Panc1 (cell line): ENCODE data around the gene ADAD1.

Experiments used
- POLR2AphosphoS5 ChIP-seq: IDR thresholded peaks from 2 replicates; pipeline ENCODE4 v1.6.1; 2012; ENCODE audit warnings: mild to moderate bottlenecking, low read depth, low read length, moderate library complexity
- SIN3A ChIP-seq: IDR thresholded peaks from 2 replicates; pipeline ENCODE4 v1.6.1; 2012; ENCODE audit warnings: low read depth, mild to moderate bottlenecking, low read length, moderate library complexity, borderline replicate concordance; ENCODE audit not compliant: insufficient read depth
- TCF7L2 ChIP-seq: IDR thresholded peaks from 2 replicates; pipeline ENCODE4 v1.6.1; 2011; ENCODE audit warnings: mild to moderate bottlenecking, low read depth, low read length, inconsistent platforms
- TF ChIP-seq, protein P1 (sequence below): fragments of 450-650 bp; IDR thresholded peaks from 2 replicates; pipeline ENCODE4 v1.5.1; 2017; ENCODE audit warnings: mild to moderate bottlenecking
- TF ChIP-seq, protein P2 (sequence below), 2 experiments: IDR thresholded peaks; 2 replicates each; pipeline ENCODE4 v1.6.1; 2011 to 2012; ENCODE audit warnings: low read depth in 2 of 2, control low read depth in 1 of 2, low read length in 1 of 2, mild to moderate bottlenecking in 1 of 2, moderate library complexity in 1 of 2; ENCODE audit not compliant: insufficient read depth in 1 of 2

DNA sequence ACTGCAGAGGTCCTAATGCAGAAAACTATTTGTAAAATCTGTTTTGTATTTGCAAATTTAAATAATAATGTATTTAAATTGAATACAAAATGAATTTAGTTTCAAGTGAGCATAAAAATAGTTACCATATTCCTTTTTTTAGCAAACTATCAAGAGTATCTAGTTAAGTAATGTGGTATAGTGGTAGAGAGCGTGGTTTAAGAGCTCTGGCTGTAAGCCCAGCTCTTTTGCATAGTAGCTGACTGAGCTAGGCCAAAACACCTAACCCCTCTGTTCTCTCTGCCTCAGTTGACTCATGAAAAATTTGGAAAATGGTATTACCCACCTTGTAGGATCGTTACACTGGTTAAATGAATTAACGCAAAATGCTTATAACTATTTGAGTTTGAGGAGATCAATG, 18.1 kb upstream of the ADAD1 start:
- TF ChIP-seq, protein P1, sequence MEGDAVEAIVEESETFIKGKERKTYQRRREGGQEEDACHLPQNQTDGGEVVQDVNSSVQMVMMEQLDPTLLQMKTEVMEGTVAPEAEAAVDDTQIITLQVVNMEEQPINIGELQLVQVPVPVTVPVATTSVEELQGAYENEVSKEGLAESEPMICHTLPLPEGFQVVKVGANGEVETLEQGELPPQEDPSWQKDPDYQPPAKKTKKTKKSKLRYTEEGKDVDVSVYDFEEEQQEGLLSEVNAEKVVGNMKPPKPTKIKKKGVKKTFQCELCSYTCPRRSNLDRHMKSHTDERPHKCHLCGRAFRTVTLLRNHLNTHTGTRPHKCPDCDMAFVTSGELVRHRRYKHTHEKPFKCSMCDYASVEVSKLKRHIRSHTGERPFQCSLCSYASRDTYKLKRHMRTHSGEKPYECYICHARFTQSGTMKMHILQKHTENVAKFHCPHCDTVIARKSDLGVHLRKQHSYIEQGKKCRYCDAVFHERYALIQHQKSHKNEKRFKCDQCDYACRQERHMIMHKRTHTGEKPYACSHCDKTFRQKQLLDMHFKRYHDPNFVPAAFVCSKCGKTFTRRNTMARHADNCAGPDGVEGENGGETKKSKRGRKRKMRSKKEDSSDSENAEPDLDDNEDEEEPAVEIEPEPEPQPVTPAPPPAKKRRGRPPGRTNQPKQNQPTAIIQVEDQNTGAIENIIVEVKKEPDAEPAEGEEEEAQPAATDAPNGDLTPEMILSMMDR, result no peak
- TF ChIP-seq POLR2AphosphoS5 (no peak), TCF7L2 (no peak), SIN3A (no peak)
- TF ChIP-seq, protein P2, sequence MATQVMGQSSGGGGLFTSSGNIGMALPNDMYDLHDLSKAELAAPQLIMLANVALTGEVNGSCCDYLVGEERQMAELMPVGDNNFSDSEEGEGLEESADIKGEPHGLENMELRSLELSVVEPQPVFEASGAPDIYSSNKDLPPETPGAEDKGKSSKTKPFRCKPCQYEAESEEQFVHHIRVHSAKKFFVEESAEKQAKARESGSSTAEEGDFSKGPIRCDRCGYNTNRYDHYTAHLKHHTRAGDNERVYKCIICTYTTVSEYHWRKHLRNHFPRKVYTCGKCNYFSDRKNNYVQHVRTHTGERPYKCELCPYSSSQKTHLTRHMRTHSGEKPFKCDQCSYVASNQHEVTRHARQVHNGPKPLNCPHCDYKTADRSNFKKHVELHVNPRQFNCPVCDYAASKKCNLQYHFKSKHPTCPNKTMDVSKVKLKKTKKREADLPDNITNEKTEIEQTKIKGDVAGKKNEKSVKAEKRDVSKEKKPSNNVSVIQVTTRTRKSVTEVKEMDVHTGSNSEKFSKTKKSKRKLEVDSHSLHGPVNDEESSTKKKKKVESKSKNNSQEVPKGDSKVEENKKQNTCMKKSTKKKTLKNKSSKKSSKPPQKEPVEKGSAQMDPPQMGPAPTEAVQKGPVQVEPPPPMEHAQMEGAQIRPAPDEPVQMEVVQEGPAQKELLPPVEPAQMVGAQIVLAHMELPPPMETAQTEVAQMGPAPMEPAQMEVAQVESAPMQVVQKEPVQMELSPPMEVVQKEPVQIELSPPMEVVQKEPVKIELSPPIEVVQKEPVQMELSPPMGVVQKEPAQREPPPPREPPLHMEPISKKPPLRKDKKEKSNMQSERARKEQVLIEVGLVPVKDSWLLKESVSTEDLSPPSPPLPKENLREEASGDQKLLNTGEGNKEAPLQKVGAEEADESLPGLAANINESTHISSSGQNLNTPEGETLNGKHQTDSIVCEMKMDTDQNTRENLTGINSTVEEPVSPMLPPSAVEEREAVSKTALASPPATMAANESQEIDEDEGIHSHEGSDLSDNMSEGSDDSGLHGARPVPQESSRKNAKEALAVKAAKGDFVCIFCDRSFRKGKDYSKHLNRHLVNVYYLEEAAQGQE (IDR thresholded peaks at IDR 0.05; ENCODE audit: insufficient read depth in 1 of 2, low read depth in 2 of 2, low read length in 1 of 2), result no peak
